ENCODE results near the gene GRID1.

DNA sequence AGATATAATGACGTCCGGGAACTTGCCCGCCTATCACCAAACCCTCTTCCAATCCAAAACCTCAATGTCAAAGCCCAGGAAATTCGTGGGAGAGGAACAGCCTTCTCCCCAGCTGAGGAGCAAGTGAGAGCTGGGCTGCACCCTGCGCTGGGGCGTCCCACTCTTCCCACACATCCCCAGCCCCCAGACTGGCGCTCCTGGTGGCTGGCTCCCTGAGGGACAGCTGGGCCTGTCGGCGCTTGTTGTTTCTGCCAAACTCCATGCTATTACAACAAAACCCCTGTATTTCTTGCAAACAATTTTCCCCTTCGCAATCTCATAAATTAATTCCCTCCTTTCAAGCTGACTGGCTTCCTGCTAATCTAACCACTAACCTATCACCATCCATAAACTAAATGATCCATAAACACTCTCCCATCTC is 53.0 kb downstream of the GRID1 start:
- TF ChIP-seq SUZ12 (IDR thresholded peaks at IDR 0.05; ENCODE audit: extremely low read depth, insufficient read depth, insufficient read length) (no peak), YY1 (IDR thresholded peaks at IDR 0.05; ENCODE audit: insufficient read depth, insufficient read length) (no peak)
